Activated naive CD4-positive, alpha-beta T cell treated with anti-CD3 and anti-CD28 coated beads for 36 hours (primary cell): ENCODE measurements around the gene GALNT18. TPM values are rescaled to one million over a fixed set of nuclear protein-coding genes. Genes with fewer than 3 reads are reported as not detected.

ENCODE experiments used
- CTCF ChIA-PET: fragments of 350-600 bp; sonication (Branson Sonifier 250); formaldehyde crosslinking; loops from one replicate; lab custom pipeline; 2021; ENCODE audit warnings: antibody characterized with exemption; lab: Charles Lee
- DNase-seq: peaks from one replicate; pipeline ENCODE4 v3.0.0-alpha.2; 2020
- H3K27ac Mint-ChIP-seq: one replicate; pipeline ENCODE4 v1.8.0; 2021; ENCODE audit warnings: mild to moderate bottlenecking, mixed read lengths
- H3K27me3 Mint-ChIP-seq: one replicate; pipeline ENCODE4 v1.8.0; 2021; ENCODE audit warnings: low read depth, mixed read lengths
- H3K36me3 Mint-ChIP-seq: one replicate; pipeline ENCODE4 v1.8.0; 2021; ENCODE audit warnings: low read depth, mixed read lengths
- H3K4me1 Mint-ChIP-seq: one replicate; pipeline ENCODE4 v1.8.0; 2021; ENCODE audit warnings: low read depth, mixed read lengths
- H3K4me3 Mint-ChIP-seq: one replicate; pipeline ENCODE4 v1.8.0; 2021; ENCODE audit warnings: mild to moderate bottlenecking, moderate library complexity, mixed read lengths
- H3K9me3 Mint-ChIP-seq: one replicate; pipeline ENCODE4 v1.8.0; 2021; ENCODE audit warnings: mixed read lengths
- intact Hi-C: fragments of 100-400 bp; cut with micrococcal nuclease; formaldehyde crosslinking; loops from one replicate; pipeline ENCODE4 v1.15.1; 2023
- total RNA-seq, 2 experiments: library from RNA; stranded (reverse); gene quantifications; one replicate each; pipeline ENCODE4 v1.2.3, GENCODE V29; 2021

Gene GALNT18
- total RNA-seq, 2 experiments from 2014 or later = 4.3 to 4.7 TPM

DNA sequence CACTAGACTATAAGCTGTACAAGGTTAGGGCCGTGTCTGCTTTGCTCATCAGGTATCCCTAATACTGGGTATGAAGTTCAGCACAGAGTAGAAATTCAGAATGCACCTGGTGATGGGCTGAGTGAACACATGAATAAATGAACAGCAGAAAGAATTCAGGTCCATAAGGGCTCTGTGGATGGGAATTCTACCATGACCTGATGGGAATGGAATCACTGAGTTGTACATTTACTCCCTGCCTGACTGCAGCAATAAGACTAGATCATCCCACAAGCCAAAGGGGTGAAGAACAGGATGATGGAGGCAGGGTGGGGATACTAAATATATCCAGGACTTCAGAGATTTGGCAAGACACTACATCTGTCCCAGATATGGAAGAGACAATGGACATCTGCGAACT is 182.2 kb downstream of the GALNT18 start:
- Mint-ChIP-seq H3K4me3 (no peak overlapping the region), H3K27ac (no peak overlapping the region), H3K27me3 (peaks cover 2% of the 10 kb centered on the region), H3K36me3 (no peaks in the 10 kb centered on the region), H3K4me1 (no peaks in the 10 kb centered on the region), H3K9me3 (no peaks in the 10 kb centered on the region)
- DNase-seq = no peak
- CTCF ChIA-PET = no interaction called here
- intact Hi-C loops = no loop called here

DNA sequence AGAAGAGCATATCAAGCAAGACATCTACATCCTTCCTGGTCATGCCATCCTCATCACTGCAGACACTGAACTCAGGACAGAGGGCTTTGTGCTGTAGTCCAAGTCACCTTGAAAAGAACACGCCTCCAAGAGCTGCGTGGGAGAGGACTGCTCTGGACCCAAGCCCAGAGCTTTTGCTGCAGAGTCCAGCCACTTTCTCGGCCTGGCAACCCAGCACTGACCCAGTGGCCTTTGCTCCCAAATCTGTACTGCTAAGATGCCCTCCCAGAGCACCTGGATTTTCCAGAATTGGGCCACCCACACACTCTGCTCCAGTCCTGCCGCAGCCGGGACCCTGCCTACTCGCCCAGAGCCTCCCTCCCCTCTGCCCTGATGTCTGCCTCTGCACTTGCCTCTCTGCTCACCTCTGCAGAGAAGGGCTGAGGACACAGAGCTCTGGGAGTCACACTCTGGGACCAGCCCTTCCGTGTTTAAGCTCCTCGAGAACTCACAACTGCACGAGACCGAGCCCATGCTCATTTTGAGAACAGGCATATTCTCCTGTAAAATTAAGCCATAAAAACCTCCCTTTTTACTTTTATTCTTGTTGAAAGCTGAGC is 185.0 kb downstream of the GALNT18 start:
- CTCF ChIA-PET = no interaction called here

DNA sequence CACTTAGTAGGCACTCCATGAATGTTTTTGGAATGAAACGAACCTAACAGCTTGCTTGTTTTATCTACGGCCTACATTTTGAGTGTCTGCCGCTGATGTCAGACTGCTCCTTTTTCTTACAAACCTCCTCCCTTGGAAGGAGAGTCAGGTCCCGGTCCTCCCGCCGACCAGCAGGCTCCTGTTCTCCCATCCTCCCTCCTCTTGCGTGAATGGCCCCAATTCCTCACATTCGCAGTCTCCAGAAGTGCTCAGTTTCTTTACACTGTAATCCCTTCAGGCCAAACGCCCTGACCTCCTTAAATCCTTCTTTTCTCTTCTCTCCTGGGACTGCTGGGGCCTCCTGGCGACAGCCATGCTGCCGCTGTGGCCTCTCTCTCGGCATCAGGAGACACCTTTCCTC is 186.2 kb downstream of the GALNT18 start:
- intact Hi-C loops = no loop called here
- H3K27ac Mint-ChIP-seq = no peak overlapping the region

More for the DNA sequence above, 185.0 kb downstream of the GALNT18 start:
- Mint-ChIP-seq H3K4me3 (no peak overlapping the region), H3K27me3 (peaks cover 2% of the 10 kb centered on the region), H3K9me3 (no peaks in the 10 kb centered on the region), H3K4me1 (no peaks in the 10 kb centered on the region), H3K27ac (no peak overlapping the region), H3K36me3 (no peaks in the 10 kb centered on the region)
- intact Hi-C loops = no loop called here
- no peak for DNase-seq

DNA sequence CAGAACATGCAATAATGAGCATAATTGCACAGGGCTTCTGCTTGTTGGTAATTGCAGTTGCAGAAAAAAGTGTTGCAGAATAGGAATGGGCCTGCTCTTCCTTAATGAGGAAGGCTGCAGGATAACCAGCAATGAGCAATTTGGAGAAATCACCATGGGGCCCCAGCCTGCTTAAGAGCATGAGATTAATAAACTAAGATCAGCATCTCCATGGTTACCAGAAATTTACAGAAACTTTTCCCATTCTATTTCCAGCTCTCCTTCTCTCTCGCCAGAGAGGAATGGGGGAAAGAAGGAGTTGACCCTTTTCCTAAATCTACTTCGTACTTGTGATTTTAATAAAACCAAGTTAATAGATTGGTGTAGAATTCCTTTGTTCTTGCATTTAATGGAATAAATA is 187.8 kb downstream of the GALNT18 start:
- intact Hi-C loops = no loop called here
- H3K4me1 Mint-ChIP-seq = no peaks in the 10 kb centered on the region
- CTCF ChIA-PET = no interaction called here
- H3K36me3 Mint-ChIP-seq = no peaks in the 10 kb centered on the region
- H3K4me3 Mint-ChIP-seq = no peak overlapping the region
- no peak for DNase-seq
- no peak overlapping the region for H3K27ac Mint-ChIP-seq
- no peaks in the 10 kb centered on the region for H3K9me3 Mint-ChIP-seq
- H3K27me3 Mint-ChIP-seq = peaks cover 2% of the 10 kb centered on the region

More for the DNA sequence above, 186.2 kb downstream of the GALNT18 start:
- Mint-ChIP-seq H3K9me3 (no peaks in the 10 kb centered on the region), H3K4me3 (no peak overlapping the region), H3K27me3 (peaks cover 2% of the 10 kb centered on the region), H3K4me1 (no peaks in the 10 kb centered on the region), H3K36me3 (no peaks in the 10 kb centered on the region)
- CTCF ChIA-PET = no interaction called here
- DNase-seq = no peak

DNA sequence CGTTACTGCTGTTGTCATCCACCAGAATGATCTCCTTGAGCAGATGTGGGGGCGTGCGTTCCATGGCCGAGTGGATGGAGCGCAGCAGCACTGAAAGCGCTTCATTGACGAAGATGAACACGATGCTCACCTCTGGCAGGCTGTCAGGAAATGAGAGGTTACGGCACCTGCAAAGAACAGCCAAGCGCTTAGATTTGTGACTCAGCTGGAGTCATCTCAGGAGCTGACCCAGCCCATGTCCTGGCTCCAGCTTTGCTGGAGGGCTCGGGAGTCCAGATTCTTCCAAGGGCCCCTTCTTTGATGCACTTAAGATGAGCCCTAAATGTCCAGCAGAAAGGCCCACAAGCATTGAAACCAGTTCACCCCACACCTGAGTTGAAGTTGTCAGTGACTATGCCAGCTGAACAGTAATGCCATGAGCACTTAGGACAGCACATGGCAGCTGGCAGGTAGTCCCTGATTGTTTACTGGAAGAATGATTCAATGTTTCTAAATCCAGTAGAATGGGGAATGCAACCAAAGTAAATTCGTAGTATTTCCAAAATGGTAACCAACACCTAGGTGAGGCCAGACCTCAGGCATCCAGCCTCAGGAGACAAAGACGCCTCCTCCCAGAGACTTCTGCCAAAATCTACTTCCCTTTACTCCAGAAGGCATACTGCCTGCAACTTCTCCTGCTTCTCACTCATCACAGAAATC is 189.0 kb downstream of the GALNT18 start:
- CTCF ChIA-PET = no interaction called here
- no peak for DNase-seq

DNA sequence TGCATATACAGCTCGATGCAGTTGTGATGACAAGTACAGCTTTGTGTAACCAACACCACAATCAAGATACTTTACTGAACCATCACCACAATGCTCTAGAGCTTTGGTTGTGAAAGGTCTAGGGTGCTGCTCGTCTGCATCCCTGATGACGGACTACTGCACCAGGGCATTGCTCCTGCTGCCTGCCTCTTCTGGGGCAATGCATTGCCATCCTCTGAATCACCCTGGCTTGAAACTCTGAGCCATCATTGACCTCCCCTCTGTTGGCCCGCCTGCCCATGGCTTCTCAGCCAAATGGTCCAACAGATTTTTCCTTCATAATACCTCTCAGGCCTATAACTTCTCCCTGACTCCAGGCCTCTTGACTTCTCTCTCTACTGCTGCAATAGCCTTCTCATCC is 191.4 kb downstream of the GALNT18 start:
- intact Hi-C loops = no loop called here
- H3K27ac Mint-ChIP-seq = no peak overlapping the region
- no peak for DNase-seq
- no peak overlapping the region for H3K4me3 Mint-ChIP-seq
- H3K9me3 Mint-ChIP-seq = no peaks in the 10 kb centered on the region
- no peaks in the 10 kb centered on the region for H3K4me1 Mint-ChIP-seq
- CTCF ChIA-PET = no interaction called here
- no peaks in the 10 kb centered on the region for H3K27me3 Mint-ChIP-seq
- H3K36me3 Mint-ChIP-seq = no peaks in the 10 kb centered on the region

More for the DNA sequence above, 189.0 kb downstream of the GALNT18 start:
- Mint-ChIP-seq H3K4me3 (no peak overlapping the region), H3K27ac (no peak overlapping the region), H3K4me1 (no peaks in the 10 kb centered on the region), H3K9me3 (no peaks in the 10 kb centered on the region), H3K27me3 (peaks cover 2% of the 10 kb centered on the region), H3K36me3 (no peaks in the 10 kb centered on the region)
- intact Hi-C loops = no loop called here

DNA sequence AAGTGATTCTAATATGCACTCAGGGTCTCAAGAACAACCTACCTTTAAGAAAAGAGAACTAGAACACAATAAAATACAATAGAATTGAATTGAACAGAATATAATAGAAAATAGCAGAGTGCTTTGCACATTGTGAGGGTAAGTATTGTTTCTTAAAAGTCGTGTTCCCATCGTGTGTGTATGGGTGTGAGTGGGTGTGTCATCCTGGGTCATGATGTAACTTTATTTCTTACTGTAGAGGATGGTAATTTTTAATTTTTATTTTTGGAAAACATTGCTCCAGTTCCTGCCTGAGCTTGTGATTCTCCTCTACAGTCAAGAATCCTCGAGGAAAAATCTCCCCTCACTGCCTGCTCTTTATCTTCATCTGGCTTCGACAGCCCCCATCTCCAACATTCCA is 193.1 kb downstream of the GALNT18 start:
- no peaks in the 10 kb centered on the region for H3K36me3 Mint-ChIP-seq
- H3K9me3 Mint-ChIP-seq = no peaks in the 10 kb centered on the region
- H3K4me1 Mint-ChIP-seq = no peaks in the 10 kb centered on the region
- no peak overlapping the region for H3K27ac Mint-ChIP-seq
- intact Hi-C loops = no loop called here
- CTCF ChIA-PET = no interaction called here
- DNase-seq = no peak
- no peaks in the 10 kb centered on the region for H3K27me3 Mint-ChIP-seq
- H3K4me3 Mint-ChIP-seq = no peak overlapping the region

DNA sequence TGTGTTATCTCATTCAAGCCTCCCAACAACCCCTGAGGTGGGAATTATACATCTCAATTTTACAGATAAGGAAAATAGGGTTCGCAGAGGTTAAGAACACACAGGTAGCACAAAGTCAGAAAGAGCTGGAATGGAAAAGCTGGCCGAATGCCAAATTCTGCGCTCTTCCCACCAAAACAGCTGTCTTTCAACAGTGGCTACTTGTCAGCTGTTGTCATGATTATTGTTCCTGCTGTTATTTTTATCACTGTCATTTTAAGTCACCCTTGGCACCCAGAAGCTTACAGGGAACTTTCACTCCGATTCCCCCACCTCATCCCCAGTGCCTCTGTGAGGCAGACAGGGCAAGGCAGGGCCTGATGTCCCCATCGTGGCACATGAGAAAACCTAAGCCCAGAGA is 194.3 kb downstream of the GALNT18 start:
- no peak overlapping the region for H3K27ac Mint-ChIP-seq
- no peaks in the 10 kb centered on the region for H3K36me3 Mint-ChIP-seq
- H3K4me1 Mint-ChIP-seq = no peaks in the 10 kb centered on the region
- DNase-seq = no peak
- intact Hi-C loops = no loop called here
- H3K27me3 Mint-ChIP-seq = no peaks in the 10 kb centered on the region
- CTCF ChIA-PET = no interaction called here
- no peak overlapping the region for H3K4me3 Mint-ChIP-seq
- no peaks in the 10 kb centered on the region for H3K9me3 Mint-ChIP-seq

DNA sequence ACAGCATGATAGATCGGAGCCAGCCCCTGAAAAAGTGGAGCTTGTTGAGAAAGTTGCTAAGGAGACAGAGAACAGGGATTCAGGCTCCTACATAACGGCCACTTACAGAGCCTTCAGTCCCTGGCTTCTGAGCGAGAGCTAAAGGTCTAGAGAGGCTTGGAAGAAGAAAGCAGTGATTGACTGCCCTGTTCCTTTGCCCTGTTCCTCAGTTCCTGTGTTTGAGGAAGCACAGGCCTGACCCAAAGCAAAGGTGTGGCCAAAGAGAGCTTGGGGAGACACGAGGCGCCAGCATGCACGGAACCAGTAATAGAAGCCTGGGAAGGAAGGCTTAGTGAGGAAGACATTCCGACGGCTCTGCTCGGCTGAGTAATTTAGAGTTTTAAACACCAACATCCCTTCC is 194.7 kb downstream of the GALNT18 start:
- H3K27me3 Mint-ChIP-seq = no peaks in the 10 kb centered on the region
- H3K9me3 Mint-ChIP-seq = no peaks in the 10 kb centered on the region
- no peaks in the 10 kb centered on the region for H3K4me1 Mint-ChIP-seq
- CTCF ChIA-PET = no interaction called here
- intact Hi-C loops = no loop called here
- H3K27ac Mint-ChIP-seq = no peak overlapping the region
- H3K36me3 Mint-ChIP-seq = no peaks in the 10 kb centered on the region
- H3K4me3 Mint-ChIP-seq = no peak overlapping the region
- DNase-seq = no peak

DNA sequence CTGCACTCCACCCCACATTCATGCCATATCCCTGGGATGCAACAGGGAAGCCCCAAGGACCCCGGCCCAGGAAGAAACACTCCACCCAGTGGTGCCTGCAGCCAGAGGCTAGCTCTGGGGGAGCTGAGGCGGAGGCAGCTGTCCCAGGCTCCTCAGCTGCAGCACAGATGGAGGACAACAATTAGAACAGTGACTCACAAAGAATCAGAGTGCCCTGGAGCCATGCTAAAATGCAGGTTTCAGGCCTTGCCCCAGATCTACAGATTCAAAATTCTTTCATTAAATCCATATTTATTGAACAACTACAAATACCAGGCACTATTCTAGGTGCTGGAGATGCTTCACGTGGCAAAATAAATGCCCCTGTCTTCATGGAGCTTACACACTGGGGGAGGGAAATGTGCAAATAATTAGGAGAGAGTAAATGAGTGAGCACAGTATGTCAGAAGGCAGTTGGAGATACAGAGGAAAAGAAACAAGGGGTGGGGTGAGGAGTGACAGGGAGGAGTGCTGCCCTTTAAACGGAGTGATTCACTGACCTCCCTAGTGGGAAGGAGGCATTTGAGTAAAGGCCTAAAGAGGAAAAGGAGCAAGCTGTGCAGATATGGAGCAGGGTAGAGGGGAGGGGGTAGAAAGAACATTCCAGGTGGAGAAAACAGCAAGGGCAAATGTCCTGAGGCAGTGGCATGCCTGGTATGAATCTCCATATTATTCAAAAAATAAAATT is 195.4 kb downstream of the GALNT18 start:
- Mint-ChIP-seq H3K4me1 (no peaks in the 10 kb centered on the region), H3K36me3 (no peaks in the 10 kb centered on the region), H3K4me3 (no peak overlapping the region), H3K27me3 (no peaks in the 10 kb centered on the region), H3K27ac (no peak overlapping the region), H3K9me3 (no peaks in the 10 kb centered on the region)
- CTCF ChIA-PET = no interaction called here
- intact Hi-C loops = no loop called here
- DNase-seq = no peak

DNA sequence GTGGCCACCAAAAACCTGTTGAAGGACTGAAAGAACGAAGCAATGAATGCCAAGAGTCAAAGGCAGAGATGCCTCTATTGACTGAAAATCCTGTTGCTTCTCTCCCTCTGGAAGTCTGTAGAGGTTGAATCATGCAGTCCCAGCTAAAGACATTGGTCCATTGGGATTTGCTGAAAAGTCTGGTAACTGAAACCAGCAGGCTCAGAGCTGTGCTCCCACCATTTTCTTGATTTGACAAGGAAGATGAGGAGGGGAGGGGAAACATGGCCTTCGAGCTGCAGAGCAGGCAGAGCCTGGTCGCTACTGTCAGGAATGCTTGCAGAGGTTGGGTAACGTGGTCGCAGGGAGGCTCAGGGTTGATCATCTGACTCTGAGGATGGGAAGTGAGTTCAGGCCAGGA is 196.0 kb downstream of the GALNT18 start:
- intact Hi-C loops = no loop called here
- DNase-seq = no peak
- Mint-ChIP-seq H3K27me3 (no peaks in the 10 kb centered on the region), H3K4me1 (no peaks in the 10 kb centered on the region), H3K36me3 (no peaks in the 10 kb centered on the region), H3K27ac (no peak overlapping the region), H3K4me3 (no peak overlapping the region), H3K9me3 (no peaks in the 10 kb centered on the region)
- CTCF ChIA-PET = no interaction called here

DNA sequence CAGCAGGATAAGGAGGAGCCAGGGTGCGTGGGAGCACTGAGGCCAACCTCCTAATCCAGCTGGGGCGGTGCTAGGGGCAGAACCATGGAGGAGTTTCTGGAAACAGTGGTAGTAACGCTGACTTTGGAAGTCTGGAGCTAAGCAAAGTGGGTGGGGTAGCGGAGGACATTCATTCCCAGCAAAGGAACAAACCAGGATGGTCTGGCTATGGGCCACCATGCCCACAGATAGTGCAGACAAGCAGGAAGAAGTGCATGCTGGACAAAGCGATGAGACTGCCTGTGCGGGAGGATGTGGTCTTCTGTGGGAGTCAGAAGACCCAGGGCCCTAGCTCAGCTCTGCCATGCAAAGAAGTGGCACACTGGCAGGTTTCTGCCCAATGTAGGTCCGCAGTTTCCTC is 197.1 kb downstream of the GALNT18 start:
- no peaks in the 10 kb centered on the region for H3K36me3 Mint-ChIP-seq
- no peaks in the 10 kb centered on the region for H3K4me1 Mint-ChIP-seq
- H3K9me3 Mint-ChIP-seq = no peaks in the 10 kb centered on the region
- intact Hi-C loops = no loop called here
- H3K27me3 Mint-ChIP-seq = no peaks in the 10 kb centered on the region
- DNase-seq = no peak
- H3K4me3 Mint-ChIP-seq = no peak overlapping the region
- CTCF ChIA-PET = no interaction called here
- no peak overlapping the region for H3K27ac Mint-ChIP-seq
